Calu3 (cell line): ENCODE data around the gene LRMDA. TPM values are rescaled to one million over a fixed set of nuclear protein-coding genes. Genes with fewer than 3 reads are reported as not detected.

Experiments
- BruUV-seq: library from RNA; stranded (reverse); fragments of 400-500 nt; replicated peaks from 2 replicates; lab custom pipeline; 2021; lab: Mats Ljungman, UMichigan
- CTCF ChIA-PET: fragments of 300-600 bp; sonication (Branson Sonifier 250); formaldehyde crosslinking; loops from one replicate; lab custom pipeline; 2022; ENCODE audit warnings: antibody characterized with exemption; lab: Charles Lee
- DNase-seq: peaks from one replicate; pipeline ENCODE4 v3.0.0; 2022
- H3K27ac Mint-ChIP-seq: one replicate; pipeline ENCODE4 v1.8.0; 2022; ENCODE audit warnings: mixed read lengths; ENCODE audit not compliant: unreplicated experiment
- H3K27me3 Mint-ChIP-seq: one replicate; pipeline ENCODE4 v1.8.0; 2022; ENCODE audit warnings: mixed read lengths; ENCODE audit not compliant: unreplicated experiment
- H3K36me3 Mint-ChIP-seq: one replicate; pipeline ENCODE4 v1.8.0; 2022; ENCODE audit warnings: mild to moderate bottlenecking, moderate library complexity, mixed read lengths; ENCODE audit not compliant: insufficient read depth, unreplicated experiment
- H3K4me1 Mint-ChIP-seq: one replicate; pipeline ENCODE4 v1.8.0; 2022; ENCODE audit warnings: mild to moderate bottlenecking, low read depth, mixed read lengths; ENCODE audit not compliant: unreplicated experiment
- H3K4me3 Mint-ChIP-seq: one replicate; pipeline ENCODE4 v1.8.0; 2022; ENCODE audit warnings: mild to moderate bottlenecking, low read depth, moderate library complexity, mixed read lengths; ENCODE audit not compliant: unreplicated experiment
- H3K9me3 Mint-ChIP-seq: one replicate; pipeline ENCODE4 v1.8.0; 2022; ENCODE audit warnings: low read depth, mixed read lengths; ENCODE audit not compliant: unreplicated experiment
- intact Hi-C: fragments of 100-400 bp; cut with micrococcal nuclease; formaldehyde crosslinking; loops from one replicate; pipeline ENCODE4 v1.10.0; 2022; ENCODE audit not compliant: unreplicated experiment
- total RNA-seq: library from RNA; stranded (reverse); gene quantifications from 2 replicates; pipeline ENCODE4 v1.2.3, GENCODE V29; 2022
- TF ChIP-seq, protein P1 (sequence below): fragments of 200-600 bp; IDR thresholded peaks from one replicate; pipeline ENCODE4 v1.8.0; 2022; ENCODE audit warnings: antibody characterized with exemption; ENCODE audit not compliant: unreplicated experiment

Gene LRMDA
- total RNA-seq, 1 experiment from 2014 or later, result 7.6 TPM

DNA sequence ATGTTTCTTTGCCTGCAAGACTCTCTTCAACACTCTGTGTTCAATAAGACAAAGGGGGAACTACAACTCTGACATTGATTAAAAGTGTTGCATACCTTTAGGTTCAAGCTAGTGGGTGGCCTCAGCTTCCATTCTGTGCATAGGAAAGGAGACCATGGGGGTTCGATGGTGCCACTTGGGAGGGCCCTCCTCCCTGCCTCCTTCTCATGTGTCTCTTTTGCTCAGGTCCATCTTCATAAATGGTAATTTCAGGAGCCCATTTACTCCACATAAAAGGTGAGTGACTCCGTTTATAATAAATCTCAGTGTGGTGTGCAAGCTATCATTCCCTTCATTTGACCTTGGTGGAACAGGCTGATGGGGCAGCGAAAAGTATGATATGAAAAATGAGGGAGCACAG is 285.1 kb downstream of the LRMDA start:
- Mint-ChIP-seq H3K27me3 (peaks cover 60% of the 10 kb centered on the region), H3K4me1 (no peaks in the 10 kb centered on the region), H3K9me3 (no peaks in the 10 kb centered on the region), H3K27ac (no peak overlapping the region), H3K36me3 (no peaks in the 10 kb centered on the region), H3K4me3 (no peak overlapping the region)
- CTCF ChIA-PET, result no interaction called here
- no peak for DNase-seq
- BruUV-seq, result no TSS peak
- intact Hi-C loops, result no loop called here
- TF ChIP-seq, protein P1, sequence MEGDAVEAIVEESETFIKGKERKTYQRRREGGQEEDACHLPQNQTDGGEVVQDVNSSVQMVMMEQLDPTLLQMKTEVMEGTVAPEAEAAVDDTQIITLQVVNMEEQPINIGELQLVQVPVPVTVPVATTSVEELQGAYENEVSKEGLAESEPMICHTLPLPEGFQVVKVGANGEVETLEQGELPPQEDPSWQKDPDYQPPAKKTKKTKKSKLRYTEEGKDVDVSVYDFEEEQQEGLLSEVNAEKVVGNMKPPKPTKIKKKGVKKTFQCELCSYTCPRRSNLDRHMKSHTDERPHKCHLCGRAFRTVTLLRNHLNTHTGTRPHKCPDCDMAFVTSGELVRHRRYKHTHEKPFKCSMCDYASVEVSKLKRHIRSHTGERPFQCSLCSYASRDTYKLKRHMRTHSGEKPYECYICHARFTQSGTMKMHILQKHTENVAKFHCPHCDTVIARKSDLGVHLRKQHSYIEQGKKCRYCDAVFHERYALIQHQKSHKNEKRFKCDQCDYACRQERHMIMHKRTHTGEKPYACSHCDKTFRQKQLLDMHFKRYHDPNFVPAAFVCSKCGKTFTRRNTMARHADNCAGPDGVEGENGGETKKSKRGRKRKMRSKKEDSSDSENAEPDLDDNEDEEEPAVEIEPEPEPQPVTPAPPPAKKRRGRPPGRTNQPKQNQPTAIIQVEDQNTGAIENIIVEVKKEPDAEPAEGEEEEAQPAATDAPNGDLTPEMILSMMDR, result no peak

DNA sequence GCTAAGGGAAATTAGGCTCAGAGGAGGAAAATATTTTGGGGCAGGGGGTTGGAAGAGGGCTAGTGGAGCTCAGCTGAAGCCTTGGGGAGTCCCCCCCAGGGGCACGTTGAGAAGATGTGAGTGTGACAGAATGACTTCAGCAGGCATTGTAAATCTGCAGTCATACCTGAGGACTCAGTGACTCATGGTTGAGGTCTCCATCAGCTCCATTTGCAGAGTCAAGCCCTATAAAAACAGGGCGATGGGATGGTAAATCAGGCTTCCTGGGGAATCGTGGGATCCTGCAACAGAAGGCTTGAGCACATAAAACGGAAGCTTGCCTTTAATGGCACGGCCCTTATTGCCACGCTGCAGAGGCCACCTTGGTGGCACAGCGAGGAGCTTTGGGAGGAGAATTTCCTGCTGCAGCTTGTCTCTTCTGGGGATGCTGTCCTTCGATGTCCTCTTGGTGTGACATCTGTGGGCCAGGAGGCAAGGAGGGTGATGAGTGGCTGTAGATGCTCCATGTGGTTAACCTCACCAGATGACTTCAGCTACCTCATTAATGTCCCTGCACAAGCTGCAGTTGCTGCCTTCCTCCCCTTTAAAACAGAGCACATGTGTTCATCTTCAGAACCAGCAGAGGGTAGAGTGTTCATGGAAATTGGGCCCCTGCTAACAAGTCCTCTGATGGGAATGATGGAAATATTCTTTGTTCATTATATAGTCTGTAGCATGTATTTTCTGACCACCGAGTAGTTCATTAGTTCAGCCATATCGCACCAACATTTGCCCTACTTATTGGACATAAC is 285.9 kb downstream of the LRMDA start:
- Mint-ChIP-seq H3K9me3 (no peaks in the 10 kb centered on the region), H3K27ac (no peak overlapping the region), H3K4me3 (no peak overlapping the region), H3K4me1 (no peaks in the 10 kb centered on the region), H3K27me3 (peaks cover 52% of the 10 kb centered on the region), H3K36me3 (no peaks in the 10 kb centered on the region)
- intact Hi-C loops, result no loop called here
- TF ChIP-seq, protein P1, result no peak
- no peak for DNase-seq
- CTCF ChIA-PET, result no interaction called here
- BruUV-seq, result no TSS peak

DNA sequence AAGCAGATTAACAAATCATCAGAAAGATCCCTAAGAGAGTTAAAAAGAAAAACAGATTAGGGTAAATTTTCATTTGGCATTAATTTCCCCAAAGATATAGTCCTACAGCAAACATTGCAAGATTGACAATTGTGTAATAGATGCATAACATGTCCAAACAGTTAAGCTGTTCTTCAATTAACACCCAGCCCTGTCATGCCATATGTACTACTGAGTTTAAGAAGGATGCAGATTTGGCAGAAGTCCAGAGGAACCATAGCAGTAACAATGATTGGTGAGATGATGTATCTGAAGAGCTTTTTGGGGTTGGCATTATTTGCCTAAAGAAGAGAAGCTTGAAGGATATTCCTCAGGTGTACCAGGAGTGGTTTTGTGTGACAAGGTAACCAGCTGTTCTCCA is 287.6 kb downstream of the LRMDA start:
- CTCF ChIA-PET, result no interaction called here
- H3K27ac Mint-ChIP-seq, result no peak overlapping the region
- no TSS peak for BruUV-seq
- H3K9me3 Mint-ChIP-seq, result no peaks in the 10 kb centered on the region
- no peak overlapping the region for H3K4me3 Mint-ChIP-seq
- intact Hi-C loops, result no loop called here
- DNase-seq, result no peak
- H3K27me3 Mint-ChIP-seq, result peaks cover 35% of the 10 kb centered on the region
- TF ChIP-seq, protein P1, result no peak
- H3K4me1 Mint-ChIP-seq, result no peaks in the 10 kb centered on the region
- no peaks in the 10 kb centered on the region for H3K36me3 Mint-ChIP-seq

DNA sequence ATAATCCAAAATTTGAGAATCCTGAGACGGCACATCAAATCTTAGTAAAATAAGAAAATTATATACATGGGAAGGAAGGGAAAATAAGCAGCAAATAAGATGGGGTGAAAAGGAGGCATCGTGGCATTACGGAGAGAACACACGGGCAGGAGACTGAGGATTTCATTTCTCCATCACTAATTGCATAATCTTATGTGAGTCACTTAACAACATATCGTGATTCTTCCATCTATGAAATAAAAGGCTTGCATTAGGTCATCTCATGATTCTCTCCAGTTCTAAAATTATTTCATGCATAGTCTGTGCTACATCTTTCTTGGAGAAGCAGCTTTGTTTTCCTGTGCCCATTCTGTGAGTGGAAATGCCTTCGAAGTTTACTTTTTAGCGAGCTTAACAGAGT is 288.7 kb downstream of the LRMDA start:
- Mint-ChIP-seq H3K36me3 (no peaks in the 10 kb centered on the region), H3K4me1 (no peaks in the 10 kb centered on the region), H3K4me3 (no peak overlapping the region), H3K9me3 (no peaks in the 10 kb centered on the region), H3K27ac (no peak overlapping the region), H3K27me3 (peaks cover 23% of the 10 kb centered on the region)
- CTCF ChIA-PET, result no interaction called here
- DNase-seq, result no peak
- TF ChIP-seq, protein P1, result no peak
- no TSS peak for BruUV-seq
- intact Hi-C loops, result no loop called here
